Tibial nerve (tissue), 3 donors: ENCODE data around the gene ITPK1.

Experiments
- CTCF ChIP-seq, 5 experiments: fragments of 200-600 bp in 3 of 5; fragments of 450-650 bp in 2 of 5; sonication (generic) in 3 of 5; IDR thresholded peaks; one replicate each; pipeline ENCODE4 v1.5.1; 2016 to 2019; ENCODE audit warnings: antibody characterized with exemption in 5 of 5, mild to moderate bottlenecking in 3 of 5, moderate library complexity in 2 of 5
- POLR2A ChIP-seq, 2 donors: fragments of 450-650 bp; IDR thresholded peaks; one replicate each; pipeline ENCODE4 v1.6.1; 2017; ENCODE audit warnings: antibody characterized with exemption in 2 of 2, mild to moderate bottlenecking in 2 of 2, moderate library complexity in 2 of 2

- TF ChIP-seq CTCF (IDR thresholded peaks at IDR 0.05) (no peak), POLR2A (IDR thresholded peaks at IDR 0.05) (no peak)
Observed at GRCh38 chr14:93100100-93100499, 15.6 kb downstream of the ITPK1 start.
